ENCODE results near the gene KCNC2. TPM values are rescaled to one million over a fixed set of nuclear protein-coding genes. Genes with fewer than 3 reads are reported as not detected.

The KCNC2 gene
- total RNA-seq, 4 donors from 2014 or later = not detected

- ATAC-seq (ENCODE audit: low FRiP score) = no peak
- DNase-seq (ENCODE audit: low spot score) = no peak
- no peak for TF ChIP-seq CTCF (IDR thresholded peaks at IDR 0.05)
Observed at GRCh38 chr12:75042125-75042524, 167.5 kb downstream of the KCNC2 start.

DNA sequence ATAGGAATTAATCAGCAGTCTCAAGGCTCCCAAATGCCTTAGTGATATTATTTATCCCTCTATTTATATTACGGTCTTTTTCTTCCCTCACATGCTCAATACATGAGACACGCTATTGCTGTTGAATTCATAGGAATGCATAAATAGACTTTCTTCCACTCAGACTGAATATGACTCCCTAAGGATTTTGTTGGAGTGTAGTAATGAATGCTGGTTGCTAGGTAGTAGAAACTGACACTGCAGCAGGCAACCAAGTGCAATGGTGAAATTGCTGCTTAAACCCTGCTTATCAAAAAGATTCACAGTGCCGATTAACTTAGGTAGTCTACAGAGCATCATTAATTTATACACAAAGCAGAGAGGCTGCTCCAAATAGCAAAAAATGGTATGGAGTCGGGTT, 168.2 kb downstream of the KCNC2 start:
- ATAC-seq (ENCODE audit: low FRiP score) (no peak), DNase-seq (ENCODE audit: low spot score) (no peak)
- no peak for TF ChIP-seq CTCF (IDR thresholded peaks at IDR 0.05)

DNA sequence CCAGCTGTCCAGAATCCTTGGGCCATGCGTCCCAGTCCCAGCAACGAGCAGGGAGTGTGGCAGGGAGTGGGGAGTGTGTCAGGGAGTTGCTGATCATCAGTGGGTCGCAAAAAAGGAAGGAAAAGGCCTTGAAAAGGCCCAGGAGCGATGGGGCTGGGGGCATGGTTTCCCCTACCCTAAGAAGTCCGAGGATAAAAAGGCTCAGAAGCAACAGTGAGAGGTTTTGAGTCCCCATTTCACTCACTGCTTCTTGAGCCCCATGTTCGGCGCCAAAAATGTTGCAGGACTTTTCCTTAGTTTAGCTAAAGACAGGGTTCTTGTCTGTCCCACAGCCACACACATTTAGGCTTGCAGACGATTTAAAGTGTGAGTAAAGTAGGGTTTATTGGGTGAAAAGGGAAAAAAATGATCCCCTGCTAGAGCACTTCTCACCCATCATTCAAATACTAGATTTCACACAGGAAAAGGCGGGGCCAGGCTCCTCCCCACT, 189.5 kb downstream of the KCNC2 start:
- DNase-seq (ENCODE audit: low spot score) (no peak), ATAC-seq (ENCODE audit: low FRiP score) (no peak)
- TF ChIP-seq CTCF (IDR thresholded peaks at IDR 0.05) = no peak

- DNase-seq (ENCODE audit: low spot score) = no peak
- ATAC-seq (ENCODE audit: low FRiP score) = no peak
- no peak for TF ChIP-seq CTCF (IDR thresholded peaks at IDR 0.05)
Observed at GRCh38 chr12:75011120-75011519, 198.5 kb downstream of the KCNC2 start.

DNA sequence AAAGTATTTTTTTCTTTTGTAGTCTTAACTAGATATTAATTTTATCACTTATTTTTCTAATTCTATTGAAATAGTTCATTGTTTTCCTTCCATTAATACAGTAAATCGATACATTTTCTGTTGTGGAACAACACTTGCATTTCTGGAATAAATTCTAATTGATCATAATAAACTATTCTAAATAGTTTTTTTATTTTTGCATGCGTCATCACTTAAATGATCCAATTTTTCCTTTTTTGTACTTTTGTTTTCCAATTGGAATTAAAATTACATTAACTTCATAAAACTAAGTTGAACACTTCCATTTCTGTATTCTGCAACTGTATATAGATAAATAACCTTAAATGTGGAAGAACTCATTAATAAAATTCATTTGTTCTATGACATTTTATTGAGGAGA, 202.5 kb downstream of the KCNC2 start:
- ATAC-seq (ENCODE audit: low FRiP score) = no peak
- TF ChIP-seq CTCF (IDR thresholded peaks at IDR 0.05) = no peak
- no peak for DNase-seq (ENCODE audit: low spot score)

DNA sequence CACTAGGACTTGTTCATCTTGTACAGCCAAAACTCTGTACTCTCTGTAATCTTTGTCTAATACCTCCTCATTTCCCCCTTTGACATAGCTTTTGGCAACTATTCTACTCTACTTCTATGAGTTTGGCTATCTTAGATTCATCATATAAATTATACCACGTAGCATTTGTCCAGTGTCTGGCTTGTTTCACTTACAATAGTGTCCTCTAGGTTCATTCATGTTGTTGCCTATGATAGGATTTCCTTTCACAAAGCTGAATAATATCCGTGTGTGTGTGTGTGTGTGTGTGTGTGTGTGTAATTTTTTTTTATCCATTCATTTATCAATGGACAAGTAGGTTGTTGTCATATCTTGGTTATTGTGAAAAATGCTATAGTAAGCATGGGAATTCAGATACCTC, 209.5 kb downstream of the KCNC2 start:
- no peak for ATAC-seq (ENCODE audit: low FRiP score)

More for the DNA sequence above, 209.5 kb downstream of the KCNC2 start:
- TF ChIP-seq CTCF (IDR thresholded peaks at IDR 0.05) = no peak
- no peak for DNase-seq (ENCODE audit: low spot score)

All from omental fat pad (tissue), 4 donors.